Measurements from ENCODE around the gene CALML3.

The CALML3 gene

DNA sequence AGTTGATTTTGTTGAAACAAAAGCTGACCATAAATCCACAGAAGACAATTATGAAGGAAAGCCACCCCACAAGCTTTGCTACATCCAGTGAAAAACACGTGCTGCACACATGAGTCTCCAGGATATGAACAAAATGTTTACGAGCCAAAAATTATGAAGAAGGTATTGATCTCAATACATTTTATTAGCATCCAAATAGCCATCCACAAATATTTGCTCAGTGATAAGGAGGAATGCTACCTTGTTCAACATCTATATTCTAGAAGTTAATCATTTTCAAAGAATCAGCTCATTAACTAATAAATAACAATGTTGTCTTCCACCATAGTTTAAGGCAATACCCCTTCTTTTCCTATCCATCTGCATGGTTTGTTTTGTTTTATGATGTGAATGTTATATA lies 42.7 kb downstream of the CALML3 start:
- DNase-seq (ENCODE audit: low spot score) (no peak), FAIRE-seq (no peak)

DNA sequence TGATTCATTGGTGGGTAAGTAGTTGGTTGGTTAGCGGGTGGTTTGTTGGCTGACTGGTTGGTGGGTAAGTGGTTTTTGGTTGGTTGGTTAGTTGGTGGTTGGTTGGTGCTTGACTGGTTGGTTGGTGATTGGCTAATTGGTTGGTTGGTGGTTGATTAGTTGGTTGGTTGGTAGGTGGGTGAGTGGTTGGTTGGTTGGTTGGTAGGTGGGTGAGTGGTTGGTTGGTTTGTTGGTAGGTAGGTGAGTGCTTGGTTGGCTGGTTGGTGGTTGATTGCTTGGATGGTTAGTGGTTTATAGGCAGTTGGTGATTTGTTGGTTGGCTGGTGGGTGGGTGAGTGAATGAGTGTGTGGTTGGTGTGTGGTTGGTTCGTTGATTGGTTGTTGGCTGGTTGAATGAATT lies 44.2 kb downstream of the CALML3 start:
- FAIRE-seq (no peak), DNase-seq (ENCODE audit: low spot score) (no peak)

DNA sequence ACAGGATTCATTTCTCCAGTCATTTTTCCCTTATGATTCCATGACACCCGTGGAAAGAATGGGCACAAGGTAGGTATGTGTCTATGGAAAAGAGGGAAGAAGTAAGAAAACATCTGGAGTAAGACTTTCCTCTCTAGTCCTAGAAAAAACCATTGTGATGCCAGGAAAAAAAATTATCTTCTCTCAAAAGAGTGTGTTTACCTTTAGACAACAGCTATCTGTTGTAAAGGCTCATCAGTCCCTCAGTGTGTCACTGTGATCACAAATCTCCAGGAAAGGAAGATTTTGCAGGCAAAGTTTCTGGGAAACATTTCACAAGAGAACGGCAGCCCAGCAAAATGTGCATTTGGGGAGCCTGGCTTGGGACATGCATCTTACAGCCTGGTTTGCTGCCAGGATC lies 44.8 kb downstream of the CALML3 start:
- FAIRE-seq (no peak), DNase-seq (ENCODE audit: low spot score) (no peak)

DNA sequence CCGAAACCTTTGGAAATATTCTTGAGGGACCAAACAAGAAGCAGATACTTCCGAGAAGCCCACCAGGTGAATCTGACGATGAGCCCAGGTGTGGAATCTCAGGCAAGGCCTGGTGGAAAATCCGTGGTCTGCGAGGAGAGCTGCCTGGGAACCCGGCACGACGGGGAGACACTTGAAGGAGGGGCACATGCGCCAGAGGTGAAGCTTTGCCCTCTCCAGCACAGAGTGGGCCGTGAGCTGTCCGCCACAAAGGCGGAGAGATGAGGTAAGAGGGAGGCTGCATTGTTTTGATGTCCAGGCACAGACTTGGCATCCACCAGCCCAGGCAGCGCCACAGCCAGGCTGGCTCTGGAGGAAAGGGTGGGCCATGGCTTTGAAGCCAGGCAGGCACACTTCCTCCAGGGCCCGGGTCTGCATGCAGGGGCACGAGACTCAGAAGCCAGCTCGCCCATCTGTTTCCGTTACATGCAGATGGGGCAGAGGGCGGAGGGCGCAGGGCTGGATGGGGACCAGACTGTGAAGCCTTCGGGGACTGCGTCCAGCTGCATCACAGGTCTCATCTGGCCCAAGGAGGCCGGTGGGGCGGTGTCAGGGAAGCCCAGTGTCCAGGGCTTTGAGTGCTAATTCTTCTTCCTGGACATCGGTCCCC lies 45.4 kb downstream of the CALML3 start:
- DNase-seq (ENCODE audit: low spot score) (no peak), FAIRE-seq (no peak)

DNA sequence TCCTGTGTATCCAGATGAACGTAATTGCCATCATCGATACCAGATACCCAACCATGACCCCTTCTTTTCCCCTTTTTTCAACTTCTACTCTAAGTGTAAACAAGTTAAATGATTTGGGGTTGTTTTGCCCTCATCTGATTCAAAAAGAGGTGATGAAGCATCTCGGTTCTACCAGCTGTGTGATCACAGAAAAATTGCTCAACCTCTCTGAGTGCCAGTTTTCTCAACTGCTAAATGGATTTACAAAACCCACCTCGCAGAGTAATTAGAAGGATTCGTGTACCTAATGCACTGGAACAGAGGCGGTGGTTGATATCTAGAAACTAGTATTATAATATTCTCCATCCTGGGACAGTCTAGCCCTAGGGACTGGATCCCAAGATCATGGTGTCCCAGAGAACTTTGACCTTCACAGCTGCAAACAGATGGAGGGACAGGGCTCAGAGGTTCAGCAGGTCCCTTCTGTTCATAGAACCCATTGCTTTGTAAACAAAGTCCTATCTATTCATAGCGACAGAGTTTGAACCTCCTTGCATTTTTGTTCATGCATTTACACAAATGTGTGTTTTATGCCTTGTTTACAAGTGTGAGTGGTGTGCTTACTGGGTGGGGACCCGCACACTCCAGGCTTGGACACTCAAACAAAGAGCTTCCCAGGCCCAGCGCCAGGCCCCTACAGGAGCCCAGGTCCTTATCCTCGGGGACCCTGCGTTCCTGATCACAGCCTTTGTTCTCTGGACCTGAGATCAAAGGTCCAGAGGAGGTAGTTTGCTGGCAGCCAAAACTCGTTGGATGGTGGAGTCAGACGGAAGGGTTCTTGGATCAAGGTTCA lies 46.4 kb downstream of the CALML3 start:
- DNase-seq (ENCODE audit: low spot score) (no peak), FAIRE-seq (no peak)

DNA sequence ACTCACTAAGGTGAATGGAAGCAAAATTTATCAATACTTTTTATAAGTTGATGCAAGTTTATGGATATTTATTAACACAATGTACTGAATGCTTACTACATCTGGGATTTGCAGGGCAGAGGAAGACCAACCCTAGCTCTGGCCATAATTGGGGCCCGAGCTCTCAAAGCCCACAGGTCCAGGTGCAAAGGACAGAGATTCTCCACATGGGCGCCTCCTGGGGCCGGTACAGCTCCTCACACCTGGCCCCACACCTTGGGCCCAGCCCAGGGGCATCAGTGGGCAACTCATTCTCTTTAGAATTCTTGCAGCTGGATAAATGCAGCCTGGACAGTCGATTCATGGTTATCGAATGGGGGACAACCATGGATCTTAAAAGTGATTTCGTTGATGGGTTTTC lies 47.1 kb downstream of the CALML3 start:
- DNase-seq (ENCODE audit: low spot score) (no peak), FAIRE-seq (no peak)

DNA sequence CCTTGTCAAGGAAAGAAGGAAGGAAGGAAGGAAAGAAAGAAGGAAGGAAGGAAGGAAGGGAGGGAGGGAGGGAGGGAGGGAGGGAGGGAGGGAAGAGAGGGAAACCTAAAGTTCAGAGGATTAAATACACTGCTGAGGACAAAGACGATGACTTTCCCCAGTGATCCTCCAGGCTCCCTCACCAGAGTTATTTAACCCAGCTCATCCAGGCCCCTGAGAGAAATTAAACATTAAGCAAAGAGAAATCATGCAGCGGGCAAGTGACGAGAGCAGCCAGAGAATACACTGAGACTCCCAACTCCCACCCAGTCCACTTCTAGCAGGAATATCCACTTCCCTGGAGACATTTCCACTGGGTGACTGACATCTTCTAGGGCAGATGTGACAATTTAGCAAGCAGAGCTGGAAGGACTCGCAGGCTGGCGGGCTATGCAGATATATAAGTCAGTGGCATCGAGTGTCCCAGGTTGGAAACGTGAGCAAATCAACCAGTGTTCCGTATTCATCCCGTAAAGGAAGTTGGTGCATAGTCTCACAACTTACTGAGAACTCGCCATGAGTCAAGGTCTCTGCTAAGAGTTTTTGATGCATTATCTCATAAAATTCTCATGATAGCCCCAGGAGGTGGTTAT lies 48.7 kb downstream of the CALML3 start:
- FAIRE-seq (no peak), DNase-seq (ENCODE audit: low spot score) (no peak)

DNA sequence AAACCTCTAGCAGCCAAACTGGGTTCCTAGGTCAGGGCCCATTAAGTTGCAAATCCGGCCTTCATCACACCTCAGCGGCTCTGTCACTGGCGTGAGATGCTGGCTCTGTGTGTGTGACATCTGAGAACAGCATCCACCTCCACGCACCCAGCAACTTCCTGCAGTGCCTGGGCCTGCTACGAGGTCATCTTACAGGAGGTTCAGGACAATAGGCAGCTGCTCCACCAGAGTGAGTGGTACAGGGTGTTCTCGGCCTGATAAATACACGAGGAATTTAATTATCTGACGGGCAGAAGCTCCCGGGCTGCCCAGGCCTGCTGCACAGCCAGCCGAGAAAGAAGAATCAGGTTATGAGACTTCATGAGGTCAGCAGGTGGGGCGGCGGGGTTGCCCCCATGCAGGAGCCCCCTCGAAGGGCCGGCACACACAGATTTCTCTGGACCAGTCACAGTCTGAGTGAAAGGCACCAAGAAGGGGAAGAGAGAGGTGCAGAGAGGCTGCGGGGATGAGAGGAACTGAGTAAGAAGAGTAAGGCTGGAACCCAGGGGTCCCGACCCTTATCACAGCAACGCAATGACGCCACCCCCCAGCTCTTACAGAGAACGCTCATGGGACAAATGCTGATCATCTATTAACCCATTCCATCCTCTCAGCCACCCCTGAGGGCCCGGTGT lies 49.3 kb downstream of the CALML3 start:
- FAIRE-seq = no peak
- DNase-seq (ENCODE audit: low spot score) = no peak

DNA sequence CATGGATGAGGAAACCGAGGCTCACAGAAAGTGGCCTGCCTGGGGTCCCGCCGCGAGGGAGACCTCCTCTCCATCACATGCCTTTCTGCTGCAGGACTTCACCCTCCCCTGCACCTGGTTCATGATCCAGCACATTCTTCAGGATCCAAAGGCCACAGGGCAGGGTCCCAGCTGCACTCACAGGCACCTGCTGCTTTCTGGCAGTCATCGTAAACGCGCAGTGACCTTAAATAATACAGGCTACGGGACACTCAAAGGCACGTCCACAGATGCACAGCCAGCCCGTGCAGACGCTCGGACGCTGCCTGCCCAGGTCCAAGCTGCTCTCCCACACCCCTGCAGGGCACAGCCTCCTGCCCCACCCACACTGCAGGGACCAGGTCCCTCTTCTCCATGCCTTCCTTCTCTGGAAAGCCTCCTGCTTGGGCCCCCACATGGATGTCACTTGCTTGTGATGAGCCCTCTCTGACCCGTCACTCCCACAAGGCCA lies 49.9 kb downstream of the CALML3 start:
- DNase-seq (ENCODE audit: low spot score) (no peak), FAIRE-seq (no peak)

DNA sequence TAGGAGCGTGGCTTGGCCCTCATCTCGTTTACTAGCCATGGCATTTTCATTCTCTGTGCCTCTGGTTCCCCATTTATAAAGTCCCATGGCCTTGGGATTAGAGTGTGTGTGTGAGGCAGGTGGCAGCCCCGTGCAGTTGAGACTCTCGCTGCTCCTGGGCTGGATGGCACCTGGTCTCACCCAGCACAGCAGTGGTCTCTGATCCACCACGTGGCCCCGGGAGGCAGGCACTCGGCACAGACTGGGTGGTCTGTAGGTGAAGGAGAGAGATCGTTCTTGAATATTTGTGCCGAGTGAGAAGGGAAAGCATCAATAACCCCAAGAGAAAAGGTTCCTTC lies 50.4 kb downstream of the CALML3 start:
- no peak for FAIRE-seq
- DNase-seq (ENCODE audit: low spot score) = no peak

DNA sequence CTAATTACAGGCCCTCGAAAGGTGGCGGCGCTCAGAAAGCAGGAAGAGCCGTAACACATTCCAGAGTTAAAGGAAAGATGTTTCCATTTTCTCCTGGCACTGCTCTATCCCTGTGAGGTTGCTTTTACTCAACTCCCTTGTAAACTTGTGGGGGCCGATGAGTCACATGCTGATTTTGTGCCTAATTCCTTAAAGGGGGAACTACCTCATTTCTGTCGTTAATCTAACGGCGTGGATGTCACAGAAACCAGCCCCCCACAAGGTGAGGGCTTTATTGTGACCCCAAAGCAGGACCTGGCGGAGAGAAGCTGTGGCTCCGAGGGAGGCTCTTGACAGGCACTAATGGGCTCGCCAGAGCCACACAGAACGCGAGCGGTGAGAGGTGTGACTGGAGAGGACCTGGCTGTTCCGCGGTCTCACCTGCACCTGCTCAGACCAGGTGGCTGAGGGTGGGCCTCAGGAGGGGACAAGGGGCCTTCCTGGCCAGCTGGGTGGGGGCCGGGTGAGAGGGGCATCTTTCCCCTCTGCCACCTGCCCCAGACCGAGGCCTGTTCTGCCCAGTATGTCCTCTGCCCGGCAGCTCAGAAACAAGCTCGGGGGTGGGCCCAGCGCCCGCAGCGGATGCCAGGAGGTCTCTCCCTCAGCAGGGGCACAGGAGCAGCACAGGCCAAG lies 50.9 kb downstream of the CALML3 start:
- DNase-seq (ENCODE audit: low spot score) (no peak), FAIRE-seq (no peak)

DNA sequence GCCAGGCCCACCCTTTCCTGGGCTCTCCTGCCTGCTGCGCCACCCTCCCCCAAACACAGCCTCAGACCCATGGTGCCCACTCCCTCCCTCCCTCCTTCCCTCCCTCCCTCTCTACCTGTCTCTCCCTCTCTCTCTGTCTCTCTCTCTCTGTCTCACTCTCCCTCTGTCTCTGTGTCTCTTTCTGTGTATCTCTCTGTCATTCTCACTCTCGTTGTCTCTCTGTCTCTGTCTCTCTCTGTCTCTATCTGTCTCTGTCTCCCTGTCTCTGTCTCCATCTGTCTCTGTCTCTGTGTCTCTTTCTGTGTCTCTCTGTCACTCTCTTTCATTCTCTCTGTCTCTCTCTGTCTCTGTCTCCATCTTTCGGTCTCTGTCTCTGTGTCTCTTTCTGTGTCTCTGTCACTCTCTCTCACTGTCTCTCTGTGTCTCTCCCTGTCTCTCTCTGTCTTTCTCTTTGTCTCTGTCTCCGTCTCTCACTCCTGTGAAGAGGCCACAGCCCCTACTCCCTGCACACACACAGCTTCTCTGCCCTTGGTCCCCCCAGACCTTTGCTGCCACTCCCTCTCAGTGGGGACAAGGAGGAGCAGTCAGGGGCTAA lies 51.5 kb downstream of the CALML3 start:
- DNase-seq (ENCODE audit: low spot score) (no peak), FAIRE-seq (no peak)

All from RCC 7860 (cell line).